HG03097 (cell line): ENCODE measurements around the gene ARSB.
"Not testable (repeated sequence)": the region's sequence is repeated elsewhere in the genome, so short reads cannot be mapped to it uniquely, and the experiment has no call there.

ENCODE experiments used
- ATAC-seq: cut with Tn5 transposase; IDR thresholded peaks from one replicate; pipeline ENCODE4 v1.9.1; 2021; ENCODE audit not compliant: unreplicated experiment, low FRiP score

ARSB gene

DNA sequence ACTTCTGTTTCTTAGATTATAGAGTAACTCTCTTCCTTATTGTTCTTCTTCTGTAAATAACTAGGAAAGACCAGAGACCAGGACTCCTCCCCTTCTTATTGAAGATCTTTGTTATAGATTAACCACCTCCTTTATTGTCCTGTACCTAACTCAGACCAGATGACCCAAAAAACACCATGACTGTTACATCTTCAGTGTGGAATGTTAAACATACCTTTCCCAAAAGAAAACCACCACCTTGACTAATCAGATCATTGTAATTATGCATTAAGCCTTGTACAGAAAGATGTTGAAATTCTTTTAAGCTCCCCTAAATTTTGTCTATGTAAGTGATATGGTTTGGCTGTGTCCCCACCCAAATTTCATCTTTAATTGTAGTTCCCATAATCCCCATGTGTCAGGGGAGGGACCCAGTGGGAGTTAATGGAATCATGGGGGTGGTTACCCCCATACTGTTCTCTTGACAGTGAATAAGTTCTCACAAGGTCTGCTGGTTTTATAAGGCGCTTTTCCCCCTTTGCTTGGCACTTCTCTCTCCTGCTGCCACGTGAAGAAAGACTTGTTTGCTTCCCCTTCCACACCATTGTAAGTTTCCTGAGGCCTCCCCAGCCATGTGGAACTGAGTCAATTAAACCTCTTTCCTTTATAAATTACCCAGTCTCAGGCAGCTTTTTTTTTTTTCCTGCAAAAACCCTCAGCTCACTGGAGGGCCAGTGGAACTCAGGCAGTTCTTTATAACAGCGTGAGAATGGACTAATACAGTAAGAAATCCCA is 26.3 kb downstream of the ARSB start:
- no peak for ATAC-seq

DNA sequence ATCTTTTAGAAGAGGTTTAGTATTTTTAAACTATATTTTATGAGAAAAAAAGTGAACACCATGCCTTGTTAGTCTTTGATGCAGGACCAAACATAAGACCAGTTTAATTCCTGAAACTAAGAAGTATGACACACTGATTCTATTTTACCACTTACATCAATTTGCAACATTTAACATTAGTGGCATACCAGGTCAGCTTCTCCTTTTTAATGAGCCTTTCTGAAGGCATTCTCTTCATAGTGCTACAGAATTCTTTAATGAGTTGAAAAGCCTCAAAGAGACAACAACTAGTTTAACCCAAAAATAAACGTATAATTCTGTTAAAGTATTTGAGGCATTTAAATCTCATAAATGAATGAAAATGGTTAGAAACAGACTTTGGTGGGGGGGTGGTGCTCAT is 28.2 kb downstream of the ARSB start:
- ATAC-seq: no peak

DNA sequence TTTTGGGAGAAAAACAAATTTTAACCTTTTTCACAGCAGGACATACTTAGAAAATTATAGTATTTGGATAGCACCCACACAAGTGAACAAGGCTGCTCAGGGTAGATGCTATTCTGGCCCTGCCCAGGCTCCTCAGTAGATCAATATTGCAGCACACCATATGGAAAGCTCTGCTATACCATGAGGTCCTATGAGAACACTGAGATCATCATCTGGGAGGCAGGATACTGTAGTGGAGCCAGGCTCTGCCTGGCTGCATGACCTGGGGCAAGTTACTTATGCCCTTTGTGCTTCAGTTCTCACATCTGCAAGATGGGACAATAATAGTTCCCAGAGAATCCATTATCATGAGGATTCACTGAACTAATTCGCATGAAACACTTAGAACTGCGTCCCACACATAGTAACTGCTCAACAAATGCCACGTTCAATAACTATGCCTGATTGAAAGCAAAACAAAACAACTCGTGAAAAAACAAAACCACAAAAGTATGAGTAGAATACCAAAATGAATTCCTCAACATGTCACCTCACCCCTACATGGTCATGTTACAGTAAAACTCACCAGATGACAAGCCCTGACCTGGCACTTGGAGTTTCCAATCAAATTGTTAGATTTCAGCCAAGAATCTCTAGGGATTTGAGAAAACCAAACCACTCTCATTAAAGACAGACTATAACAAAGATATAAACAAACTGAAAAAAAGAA is 31.9 kb downstream of the ARSB start:
- peak; percentile 54 for ATAC-seq

DNA sequence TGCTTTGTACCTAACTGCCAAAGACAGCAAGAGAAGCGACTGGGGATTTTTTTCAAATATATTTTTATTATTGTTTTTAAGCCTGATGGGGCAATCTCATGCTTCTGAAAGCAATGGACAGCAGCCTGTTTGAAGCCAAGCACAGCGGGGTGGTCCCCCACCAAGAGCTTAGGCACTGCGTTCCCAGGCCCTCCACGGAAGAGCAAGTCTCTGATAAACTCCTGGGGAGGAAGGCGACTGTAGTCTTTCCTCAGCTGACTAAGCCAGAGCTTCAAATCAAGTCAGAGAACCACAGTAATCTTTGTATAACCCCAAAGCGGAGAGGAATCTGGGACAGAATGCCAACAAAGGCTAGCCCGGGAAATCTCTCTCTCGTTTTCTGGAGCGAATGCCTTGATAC is 54.4 kb downstream of the ARSB start:
- ATAC-seq: no peak

DNA sequence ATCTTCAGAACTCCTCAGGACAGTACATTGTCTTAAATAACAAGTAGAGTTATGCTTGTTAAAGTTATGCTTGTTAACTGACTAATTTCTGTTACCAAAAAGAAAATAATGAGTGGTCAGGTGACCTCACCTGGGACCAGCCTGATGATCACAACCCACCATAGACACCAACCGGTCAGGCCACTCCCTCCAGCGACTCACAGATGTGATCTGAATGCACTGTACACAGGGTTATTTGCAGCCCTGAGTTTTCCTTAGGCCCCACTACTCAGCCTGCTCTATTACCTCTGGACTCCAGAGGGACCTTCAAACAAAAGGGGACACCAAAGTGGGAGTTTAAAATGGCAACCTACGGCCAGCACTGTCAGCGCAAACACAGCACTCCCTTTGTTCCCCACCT is 55.3 kb downstream of the ARSB start:
- ATAC-seq: no peak

DNA sequence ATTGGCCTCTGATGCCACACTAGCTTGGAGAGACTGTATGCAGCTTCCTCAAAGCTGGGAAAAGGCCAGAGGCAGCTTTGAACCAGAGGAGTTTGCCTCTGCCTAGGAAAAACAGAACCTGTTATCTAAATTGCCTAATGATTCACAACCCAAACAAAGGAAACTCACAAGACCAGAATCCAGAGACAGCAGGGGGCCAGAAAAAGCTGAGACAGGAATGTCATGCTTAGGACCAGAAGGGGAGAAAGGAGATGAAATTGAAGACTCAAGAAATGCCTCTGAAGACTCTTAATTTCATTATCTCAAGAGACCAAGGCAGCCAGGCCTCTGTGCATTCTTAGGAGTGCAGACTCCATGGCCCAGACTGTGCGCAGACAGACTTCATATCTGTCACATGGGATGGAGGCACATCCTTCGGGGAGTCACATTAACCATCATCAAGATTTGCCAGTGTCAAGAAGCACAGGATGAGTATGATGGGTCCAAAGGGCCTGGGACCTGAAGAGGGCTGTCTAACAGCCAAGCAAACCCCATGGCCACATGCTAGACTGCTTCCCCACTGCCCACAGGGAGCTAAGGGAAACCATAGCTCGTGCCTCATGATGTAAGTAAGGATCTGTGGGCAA is 57.3 kb downstream of the ARSB start:
- ATAC-seq: no peak

DNA sequence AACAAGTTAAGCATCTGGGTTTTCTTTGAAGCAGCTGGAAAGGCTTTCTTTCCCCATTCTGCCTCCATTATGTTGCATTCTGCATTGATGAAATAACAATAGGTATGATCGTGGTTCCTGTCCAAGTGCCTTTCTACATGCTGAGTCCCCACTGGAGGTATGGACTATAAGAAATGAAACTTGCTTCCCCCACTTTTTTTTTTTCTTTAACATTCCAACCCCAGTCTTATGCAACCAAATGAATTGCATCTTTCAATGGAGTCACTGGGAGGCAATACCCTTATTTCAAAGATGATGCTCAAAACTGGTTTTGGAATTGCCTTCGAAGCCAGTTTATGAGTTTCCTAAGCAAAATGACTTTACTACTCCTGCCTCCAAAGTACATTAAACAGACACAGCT is 58.9 kb downstream of the ARSB start:
- no peak for ATAC-seq

DNA sequence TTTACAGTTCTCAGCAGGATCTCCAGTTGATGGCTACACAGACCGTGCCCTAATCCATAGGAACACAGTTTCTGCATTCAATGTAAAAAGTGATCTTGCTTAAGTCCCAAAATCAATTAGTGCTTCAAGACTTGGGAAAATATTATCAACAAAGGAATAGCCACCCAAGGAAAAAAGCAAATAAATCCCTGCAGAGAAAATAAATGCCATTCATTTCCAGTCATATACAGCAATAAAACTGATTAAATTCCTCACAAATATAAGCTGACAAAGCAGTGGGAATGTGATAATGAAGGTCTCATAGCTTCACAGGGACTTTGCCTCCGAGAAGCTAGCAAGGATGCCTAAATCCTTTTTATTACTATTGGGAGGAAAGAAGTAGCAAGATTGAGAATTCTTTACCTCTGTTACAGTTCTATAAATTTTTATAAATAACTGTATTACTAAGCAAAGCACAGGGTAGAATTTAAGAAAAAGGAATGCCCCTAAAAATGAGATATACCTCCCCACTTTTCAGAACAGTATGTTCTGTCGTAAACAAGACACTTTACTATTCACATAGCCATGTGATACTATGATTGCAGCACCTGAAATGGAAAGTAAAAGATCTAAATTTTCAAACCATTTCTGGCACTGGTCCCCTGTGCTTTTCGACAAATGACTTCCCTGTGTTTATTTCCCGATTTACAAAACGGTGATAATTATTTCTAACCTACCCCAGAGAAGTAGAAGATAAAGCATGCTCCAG is 59.8 kb downstream of the ARSB start:
- ATAC-seq: no peak

DNA sequence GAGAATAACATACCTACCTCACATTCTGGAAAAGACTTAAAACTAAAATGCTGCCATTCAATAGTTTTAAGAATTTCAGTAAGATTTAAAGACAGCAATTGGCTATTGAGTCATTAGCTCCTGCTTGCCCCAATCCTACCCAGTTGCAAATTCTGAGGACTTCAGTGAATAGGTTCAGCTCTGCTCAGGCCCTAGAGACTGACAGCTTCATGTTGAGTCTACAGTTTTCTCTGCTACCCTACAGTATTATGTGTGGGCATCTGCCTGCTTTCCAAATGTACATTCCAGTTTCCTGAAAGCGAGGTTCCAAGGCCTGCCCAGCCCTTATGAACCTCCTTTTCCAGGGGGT is 61.5 kb downstream of the ARSB start:
- ATAC-seq: no peak

DNA sequence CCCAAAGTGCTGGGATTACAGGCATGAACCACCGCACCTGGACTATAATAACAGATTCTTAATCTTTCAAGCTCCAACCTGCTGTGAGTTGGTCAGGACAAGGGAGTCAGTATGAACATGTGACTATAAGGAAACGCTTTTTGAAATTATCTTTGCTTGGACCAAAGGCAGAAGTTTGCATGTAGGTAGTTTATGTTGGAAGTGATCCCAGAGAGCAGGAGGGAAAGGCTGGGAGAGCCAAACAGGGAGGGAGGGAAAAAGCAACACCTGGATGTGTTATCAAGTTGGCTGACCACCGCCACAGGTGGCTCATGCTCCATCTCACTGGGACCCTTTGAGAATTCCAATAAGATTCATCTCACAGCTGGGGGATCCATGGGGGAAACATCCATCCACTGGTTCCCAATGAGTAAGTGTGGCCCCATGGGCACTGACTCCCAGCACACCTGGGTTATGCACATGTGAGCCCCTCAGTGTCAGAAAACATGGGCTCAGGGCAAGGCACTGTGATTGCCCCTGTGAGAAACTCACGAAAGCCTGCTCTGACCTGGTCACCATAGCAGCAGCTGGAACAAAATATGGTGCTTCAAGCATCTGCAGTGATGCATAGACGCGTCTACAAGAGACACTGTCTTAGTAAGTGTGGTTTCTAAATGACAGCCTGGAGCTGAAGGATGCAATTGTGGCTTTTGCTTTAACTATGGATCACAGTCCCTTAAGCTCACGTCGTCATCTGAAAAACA is 62.1 kb downstream of the ARSB start:
- no peak for ATAC-seq

DNA sequence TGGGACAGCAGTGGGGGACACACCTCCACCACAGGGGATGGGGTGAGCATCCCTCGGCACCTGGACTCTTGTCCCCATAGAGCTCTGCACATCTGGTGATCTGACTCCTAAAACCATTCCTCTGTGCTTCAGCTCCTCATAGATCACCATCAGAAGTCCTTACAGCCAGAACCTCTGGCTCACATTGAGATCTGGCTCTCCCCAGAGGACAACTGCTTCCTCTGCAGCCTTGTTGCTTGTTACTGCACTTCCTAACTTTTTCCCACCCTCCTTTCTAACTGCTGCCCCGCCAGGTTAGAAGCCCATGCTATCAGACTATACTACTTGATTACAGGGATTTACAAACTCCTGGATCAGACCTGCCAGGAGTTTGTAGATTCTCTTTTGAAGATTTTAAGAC is 64.5 kb downstream of the ARSB start:
- ATAC-seq: no peak

DNA sequence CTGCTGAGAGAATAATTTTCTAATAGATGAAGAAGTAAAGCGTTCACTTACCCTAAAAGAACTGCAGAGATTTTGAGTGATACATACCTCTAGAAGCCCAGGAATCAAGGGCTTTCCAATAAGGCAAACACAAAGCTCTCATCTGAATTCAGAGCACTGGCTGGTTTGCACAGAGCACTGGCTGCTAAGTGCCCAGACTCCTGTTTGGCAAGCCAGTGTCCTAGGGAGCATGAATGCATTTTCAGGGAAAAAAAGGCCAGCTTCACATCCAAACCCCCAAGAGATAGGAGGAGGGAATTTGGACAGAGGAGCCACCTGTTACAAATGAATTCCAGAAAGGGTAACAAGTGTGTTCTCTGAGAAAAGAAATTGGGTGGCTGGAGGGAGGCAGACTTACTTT is 65.3 kb downstream of the ARSB start:
- ATAC-seq: no peak

DNA sequence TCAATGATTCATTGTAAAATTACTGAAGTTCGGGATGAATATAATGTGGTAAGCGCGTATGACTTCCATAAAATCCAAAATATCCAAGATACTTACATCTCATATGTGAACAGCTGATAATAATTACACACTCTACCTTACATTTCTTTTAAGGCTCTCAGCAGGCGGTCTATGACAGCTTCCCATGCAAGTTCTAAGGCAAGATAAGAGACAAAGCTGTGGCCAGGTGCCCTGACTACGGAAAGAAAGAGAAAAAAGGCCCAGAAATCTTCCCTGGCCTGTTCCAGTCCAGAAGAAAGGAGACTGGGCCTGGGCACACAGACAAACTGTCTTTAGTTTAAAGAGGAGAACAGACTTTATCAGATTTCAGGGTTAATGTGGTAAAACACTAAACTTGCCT is 69.1 kb downstream of the ARSB start:
- no peak for ATAC-seq

DNA sequence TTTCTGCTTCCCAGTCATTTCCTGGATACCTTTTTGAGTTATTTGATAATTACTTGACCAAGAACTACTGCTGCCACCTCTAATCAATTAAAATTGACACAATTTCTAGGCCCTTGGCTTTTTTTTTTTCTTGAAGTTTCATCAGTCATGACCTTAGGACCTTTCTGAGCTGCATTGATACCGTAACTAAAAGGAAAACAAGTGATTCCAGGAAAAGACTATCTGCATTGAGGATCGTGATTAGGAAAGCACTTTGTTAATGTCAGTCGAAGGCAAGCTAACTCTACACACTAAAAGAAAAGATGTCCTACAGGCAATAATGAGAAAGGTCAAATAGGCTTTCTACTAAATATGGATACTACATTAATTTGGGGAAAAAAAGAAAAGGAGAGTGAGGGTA is 69.9 kb downstream of the ARSB start:
- no peak for ATAC-seq

DNA sequence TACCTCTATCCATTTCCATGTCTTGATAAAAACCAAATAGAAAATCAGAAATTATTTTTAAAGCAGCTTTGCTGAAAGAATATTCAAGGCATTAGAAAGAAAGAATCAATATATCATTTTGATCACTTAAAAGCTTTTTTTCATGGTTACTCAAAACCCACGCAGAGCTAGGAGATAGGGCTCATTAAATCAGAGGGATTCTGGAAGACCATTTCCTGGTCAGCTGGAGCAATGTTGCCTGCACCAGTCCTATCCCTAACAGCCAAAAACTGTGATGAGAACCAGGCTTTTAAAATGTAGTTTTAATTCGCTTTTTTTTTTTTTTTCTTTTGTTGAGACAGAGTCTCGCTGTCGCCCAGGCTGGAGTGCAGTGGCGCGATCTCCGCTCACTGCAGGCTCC is 72.3 kb downstream of the ARSB start:
- no peak for ATAC-seq

DNA sequence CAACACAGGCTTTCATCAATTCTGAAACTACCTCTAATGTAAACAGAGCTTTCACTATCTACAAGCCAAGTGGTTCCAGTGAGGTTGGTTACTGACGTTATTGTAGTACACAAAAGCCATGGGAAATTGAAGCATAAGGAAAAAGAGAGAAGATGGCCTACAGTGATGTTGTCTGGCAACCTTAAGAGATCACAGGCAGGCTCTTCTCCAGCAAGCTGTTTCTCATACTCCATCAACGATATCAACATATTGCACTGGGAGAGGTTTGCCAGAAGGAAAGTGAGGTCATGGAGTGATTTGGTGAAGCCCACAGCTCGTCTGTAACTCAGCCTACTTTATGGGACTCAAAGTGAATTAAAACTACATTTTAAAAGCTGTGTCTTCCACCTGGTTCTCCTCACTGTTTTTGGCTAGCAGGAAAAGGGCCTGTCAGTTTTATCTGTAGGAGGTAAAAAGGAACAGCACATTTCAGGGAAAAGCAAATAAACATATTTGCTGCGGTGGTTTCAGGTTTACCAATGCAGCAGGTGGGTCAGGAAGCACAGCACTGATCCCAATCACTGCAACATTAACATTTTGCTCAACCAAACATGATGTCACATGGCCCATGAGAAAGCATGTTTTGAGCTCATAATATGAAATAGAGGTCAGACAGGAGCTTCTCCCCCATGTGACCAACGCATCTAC is 72.9 kb downstream of the ARSB start:
- no peak for ATAC-seq

DNA sequence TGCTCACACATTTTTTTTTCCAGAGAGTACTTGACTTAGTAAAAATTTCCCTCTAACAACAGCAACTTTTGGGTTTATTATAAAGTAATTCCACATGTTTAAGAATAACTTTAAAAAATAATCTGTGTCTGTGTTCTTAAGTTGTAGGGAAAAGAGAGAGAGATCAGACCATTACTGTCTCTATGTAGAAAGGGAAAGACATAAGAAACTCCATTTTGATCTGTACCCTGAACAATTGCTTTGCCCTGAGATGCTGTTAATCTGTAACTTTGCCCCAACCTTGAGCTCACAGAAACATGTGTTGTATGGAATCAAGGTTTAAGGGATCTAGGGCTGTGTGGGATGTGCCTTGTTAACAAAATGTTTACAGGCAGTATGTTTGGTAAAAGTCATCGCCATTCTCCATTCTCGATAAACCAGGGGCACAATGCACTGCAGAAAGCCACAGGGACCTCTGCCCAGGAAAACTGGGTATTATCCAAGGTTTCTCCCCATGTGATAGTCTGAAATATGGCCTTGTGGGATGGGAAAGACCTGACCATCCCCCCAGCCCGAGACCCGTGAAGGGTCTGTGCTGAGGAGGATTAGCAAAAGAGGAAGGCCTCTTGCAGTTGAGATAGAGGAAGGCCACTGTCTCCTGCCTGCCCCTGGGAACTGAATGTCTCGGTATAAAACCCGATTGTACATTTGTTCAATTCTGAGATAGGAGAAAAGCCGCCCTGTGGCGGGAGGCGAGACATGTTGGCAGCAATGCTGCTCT is 75.7 kb downstream of the ARSB start:
- ATAC-seq: not testable (repeated sequence)

DNA sequence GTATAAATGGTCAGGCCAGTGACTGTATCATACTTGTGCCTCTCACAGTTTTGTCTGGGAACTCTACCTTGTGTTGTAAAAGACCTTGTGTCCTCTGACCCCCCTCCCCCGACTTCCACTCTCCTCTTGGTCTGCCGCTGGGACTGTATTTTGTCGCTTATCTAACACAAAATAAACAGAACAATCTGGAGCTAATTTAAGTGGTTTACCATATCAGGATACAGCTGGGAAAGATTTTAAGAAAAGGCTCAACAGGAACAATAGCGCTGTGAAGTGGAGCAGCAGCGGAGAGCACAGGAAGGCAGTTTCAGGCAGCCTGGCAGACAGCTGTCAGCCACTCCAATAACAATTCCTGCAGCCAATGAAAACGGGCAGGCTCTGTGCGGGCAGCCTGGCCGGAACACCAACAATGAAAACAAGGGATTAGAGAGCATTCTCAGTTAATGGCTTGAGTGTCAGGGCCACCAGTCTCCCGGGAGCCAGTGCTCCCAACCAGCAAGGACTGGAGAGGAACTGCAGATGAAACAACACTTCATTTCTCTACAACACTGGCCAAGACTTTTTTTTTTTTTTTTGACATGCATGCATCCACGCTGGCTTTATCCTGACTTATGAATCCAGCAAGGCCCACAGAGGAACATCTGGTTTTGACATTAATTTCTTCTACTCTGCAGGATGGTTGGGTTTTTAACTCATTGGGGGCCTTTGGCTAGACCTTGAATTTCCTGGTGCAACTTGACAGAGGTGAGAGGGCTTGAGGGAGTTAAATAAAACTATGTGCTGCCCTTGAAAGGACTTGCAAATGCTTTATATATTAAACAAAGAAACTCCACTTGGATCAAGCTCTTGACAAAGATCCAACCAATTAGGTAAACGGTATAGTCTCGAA is 76.7 kb downstream of the ARSB start:
- no peak for ATAC-seq
